Panc1 (cell line): ENCODE measurements around the gene SFRP5. TPM values are rescaled to one million over a fixed set of nuclear protein-coding genes. Genes with fewer than 3 reads are reported as not detected.

Experiments
- ATAC-seq: fragments of 200-7000 bp; cut with Tn5 transposase; 2 replicates; pipeline ENCODE4 v1.9.1; 2020; ENCODE audit warnings: mild to moderate bottlenecking, moderate library complexity
- BruUV-seq: library from RNA; stranded (reverse); fragments of 400-500 nt; replicated peaks from 2 replicates; lab custom pipeline; 2021; lab: Mats Ljungman, UMichigan
- CTCF ChIA-PET: fragments of 300-600 bp; sonication (Branson Sonifier 250); formaldehyde crosslinking; loops from one replicate; lab custom pipeline; 2022; ENCODE audit warnings: antibody characterized with exemption; lab: Charles Lee
- POLR2A ChIA-PET: fragments of 300-600 bp; sonication (Branson Sonifier 250); formaldehyde crosslinking; loops from one replicate; lab custom pipeline; 2022; ENCODE audit warnings: antibody characterized with exemption; lab: Charles Lee
- DNase-seq: peaks from one replicate; pipeline ENCODE4 v3.0.0-alpha.2; 2010; ENCODE audit warnings: low read depth, low spot score
- H3K27ac ChIP-seq: 2 replicates; pipeline ENCODE4 v1.5.1; 2011; ENCODE audit warnings: mild to moderate bottlenecking, low read length, inconsistent platforms
- H3K27me3 ChIP-seq: fragments of 200-500 bp; sonication (Bioruptor generic); 2 replicates; pipeline ENCODE4 v1.6.0; 2014; ENCODE audit warnings: low read length, inconsistent platforms; ENCODE audit not compliant: control insufficient read depth, insufficient read depth
- H3K36me3 ChIP-seq: fragments of 200-500 bp; sonication (Bioruptor generic); 2 replicates; pipeline ENCODE4 v1.5.1; 2014; ENCODE audit warnings: inconsistent platforms, mild to moderate bottlenecking, low read length, moderate library complexity; ENCODE audit not compliant: control insufficient read depth, insufficient read depth
- H3K4me1 ChIP-seq: 2 replicates; pipeline ENCODE4 v1.5.1; 2011; ENCODE audit warnings: inconsistent platforms, mild to moderate bottlenecking, low read length, moderate library complexity; ENCODE audit not compliant: control insufficient read depth, insufficient read depth
- H3K4me3 ChIP-seq, 2 experiments: 2 replicates each; pipeline ENCODE4 v1.5.1; 2011 to 2012; ENCODE audit warnings: low read depth in 2 of 2, low read length in 2 of 2, mild to moderate bottlenecking in 2 of 2, inconsistent platforms in 1 of 2, moderate library complexity in 1 of 2
- H3K9me3 ChIP-seq: fragments of 200-500 bp; sonication (Bioruptor generic); 2 replicates; pipeline ENCODE4 v1.5.1; 2014; ENCODE audit warnings: low read depth, mild to moderate bottlenecking, inconsistent platforms, low read length, moderate library complexity; ENCODE audit not compliant: control insufficient read depth, insufficient read depth
- CTCF ChIP-seq: fragments of 450-650 bp; IDR thresholded peaks from 2 replicates; pipeline ENCODE4 v1.5.1; 2017; ENCODE audit warnings: mild to moderate bottlenecking
- POLR2AphosphoS5 ChIP-seq: IDR thresholded peaks from 2 replicates; pipeline ENCODE4 v1.6.1; 2012; ENCODE audit warnings: mild to moderate bottlenecking, low read depth, low read length, moderate library complexity
- REST ChIP-seq, 2 experiments: IDR thresholded peaks; 2 replicates each; pipeline ENCODE4 v1.6.1; 2011 to 2012; ENCODE audit warnings: low read depth in 2 of 2, control low read depth in 1 of 2, low read length in 1 of 2, mild to moderate bottlenecking in 1 of 2, moderate library complexity in 1 of 2; ENCODE audit not compliant: insufficient read depth in 1 of 2
- SIN3A ChIP-seq: IDR thresholded peaks from 2 replicates; pipeline ENCODE4 v1.6.1; 2012; ENCODE audit warnings: low read depth, mild to moderate bottlenecking, low read length, moderate library complexity, borderline replicate concordance; ENCODE audit not compliant: insufficient read depth
- TCF7L2 ChIP-seq: IDR thresholded peaks from 2 replicates; pipeline ENCODE4 v1.6.1; 2011; ENCODE audit warnings: mild to moderate bottlenecking, low read depth, low read length, inconsistent platforms
- in situ Hi-C: cut with HindIII; loops from 2 replicates; pipeline ENCODE4 v1.10.0; 2016; ENCODE audit warnings: low sequenced_read_pairs, low pct_unique_long_range_greater_than_20kb
- intact Hi-C: fragments of 100-400 bp; cut with micrococcal nuclease; formaldehyde crosslinking; loops from one replicate; pipeline ENCODE4 v1.10.0; 2022; ENCODE audit not compliant: unreplicated experiment
- total RNA-seq: library from RNA; stranded (reverse); gene quantifications from one replicate; pipeline ENCODE4 v1.2.1, GENCODE V29; 2021; ENCODE audit not compliant: unreplicated experiment

SFRP5 gene
- total RNA-seq, 1 experiment from 2014 or later = 0.64 TPM

GRCh38 chr10:97813311-97813710, 41.5 kb upstream of the SFRP5 start:
- no TSS peak for BruUV-seq
- intact Hi-C loops = no loop called here
- in situ Hi-C loops = no loop called here
- no peaks in the 10 kb centered on the region for H3K9me3 ChIP-seq
- ChIA-PET POLR2A (no interaction called here), CTCF (no interaction called here)
- no peak overlapping the region for H3K4me3 ChIP-seq
- no peaks in the 10 kb centered on the region for H3K4me1 ChIP-seq
- no peaks in the 10 kb centered on the region for H3K36me3 ChIP-seq
- DNase-seq = no peak
- no peak for ATAC-seq
- H3K27ac ChIP-seq = no peak overlapping the region
- TF ChIP-seq REST (IDR thresholded peaks at IDR 0.05; ENCODE audit: insufficient read depth in 1 of 2, low read depth in 2 of 2, low read length in 1 of 2) (no peak), POLR2AphosphoS5 (no peak), SIN3A (no peak), CTCF (no peak), TCF7L2 (no peak)
- H3K27me3 ChIP-seq = no peaks in the 10 kb centered on the region

GRCh38 chr10:97812696-97813095, 40.9 kb upstream of the SFRP5 start:
- BruUV-seq = no TSS peak

More at GRCh38 chr10:97812696-97813095, 40.9 kb upstream of the SFRP5 start:
- Histone ChIP-seq H3K27ac (no peak overlapping the region), H3K4me1 (no peaks in the 10 kb centered on the region), H3K27me3 (no peaks in the 10 kb centered on the region), H3K4me3 (no peak overlapping the region), H3K36me3 (no peaks in the 10 kb centered on the region), H3K9me3 (no peaks in the 10 kb centered on the region)
- in situ Hi-C loops = no loop called here
- POLR2A ChIA-PET = no interaction called here
- no peak for ATAC-seq
- no peak for DNase-seq
- CTCF ChIA-PET = no interaction called here
- no peak for TF ChIP-seq TCF7L2
- TF ChIP-seq SIN3A = no peak
- TF ChIP-seq POLR2AphosphoS5 = no peak
- no peak for TF ChIP-seq CTCF
- no peak for TF ChIP-seq REST (IDR thresholded peaks at IDR 0.05; ENCODE audit: insufficient read depth in 1 of 2, low read depth in 2 of 2, low read length in 1 of 2)
- intact Hi-C loops = no loop called here
